Right lobe of liver (tissue), 4 donors: Measurements from ENCODE around the gene TMEM121.

Source experiments
- CTCF ChIP-seq, 4 donors: fragments of 200-600 bp in 3 of 4; fragments of 450-650 bp in 1 of 4; IDR thresholded peaks; one replicate each; pipeline versions ENCODE4 v1.5.1 to v1.8.0; 2016 to 2022; ENCODE audit warnings: antibody characterized with exemption in 4 of 4, mild to moderate bottlenecking in 2 of 4
- POLR2A ChIP-seq: fragments of 450-650 bp; IDR thresholded peaks from one replicate; pipeline ENCODE4 v1.6.1; 2017; ENCODE audit warnings: antibody characterized with exemption, mild to moderate bottlenecking
- donor health status: DM: no; HTN: no; CAD: no.
- donor health status: DM: no; HTN: no; CAD: no.
- donor health status: DM: no; HTN: yes; CAD: no.

DNA sequence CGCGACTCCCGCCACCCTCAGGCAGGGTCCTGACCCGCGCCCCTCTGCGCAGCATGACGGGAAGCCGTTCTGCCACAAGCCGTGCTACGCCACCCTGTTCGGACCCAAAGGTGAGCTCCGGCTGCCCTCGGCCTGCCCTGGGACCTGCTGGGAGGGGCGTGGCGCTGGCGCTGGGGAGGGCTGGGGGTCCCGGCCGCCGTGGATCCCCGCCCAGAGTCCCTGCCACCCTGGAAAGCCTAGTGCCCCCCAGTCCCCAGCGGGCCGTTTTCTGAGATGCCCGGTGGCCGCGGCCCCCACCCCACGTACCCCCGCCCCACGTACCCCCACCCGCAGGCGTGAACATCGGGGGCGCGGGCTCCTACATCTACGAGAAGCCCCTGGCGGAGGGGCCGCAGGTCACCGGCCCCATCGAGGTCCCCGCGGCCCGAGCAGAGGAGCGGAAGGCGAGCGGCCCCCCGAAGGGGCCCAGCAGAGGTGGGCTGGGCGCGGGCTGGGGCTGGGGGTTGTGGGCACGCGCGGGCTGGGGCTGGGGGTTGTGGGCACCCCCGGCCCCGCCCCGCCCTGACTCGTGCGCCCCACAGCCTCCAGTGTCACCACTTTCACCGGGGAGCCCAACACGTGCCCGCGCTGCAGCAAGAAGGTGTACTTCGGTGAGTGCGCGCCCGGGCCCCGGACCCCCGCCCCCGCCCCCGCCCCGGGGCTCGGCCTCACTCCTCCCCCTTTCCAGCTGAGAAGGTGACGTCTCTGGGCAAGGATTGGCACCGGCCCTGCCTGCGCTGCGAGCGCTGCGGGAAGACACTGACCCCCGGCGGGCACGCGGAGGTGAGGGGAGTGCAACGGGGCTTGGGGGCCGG, 47.8 kb upstream of the TMEM121 start:
- TF ChIP-seq POLR2A (no peak), CTCF (IDR thresholded peaks at IDR 0.05) (no peak)
